GM19468 (cell line): ENCODE measurements around the gene CELF2.
A peak's percentile ranks its signal among the peaks of the same experiment; 100 is the strongest.

Source experiments
- ATAC-seq: cut with Tn5 transposase; IDR thresholded peaks from one replicate; pipeline ENCODE4 v1.9.1; 2021; ENCODE audit warnings: mild to moderate bottlenecking, moderate library complexity, moderate number of reproducible peaks; ENCODE audit not compliant: unreplicated experiment; ENCODE audit errors: extremely low read depth

CELF2 gene

DNA sequence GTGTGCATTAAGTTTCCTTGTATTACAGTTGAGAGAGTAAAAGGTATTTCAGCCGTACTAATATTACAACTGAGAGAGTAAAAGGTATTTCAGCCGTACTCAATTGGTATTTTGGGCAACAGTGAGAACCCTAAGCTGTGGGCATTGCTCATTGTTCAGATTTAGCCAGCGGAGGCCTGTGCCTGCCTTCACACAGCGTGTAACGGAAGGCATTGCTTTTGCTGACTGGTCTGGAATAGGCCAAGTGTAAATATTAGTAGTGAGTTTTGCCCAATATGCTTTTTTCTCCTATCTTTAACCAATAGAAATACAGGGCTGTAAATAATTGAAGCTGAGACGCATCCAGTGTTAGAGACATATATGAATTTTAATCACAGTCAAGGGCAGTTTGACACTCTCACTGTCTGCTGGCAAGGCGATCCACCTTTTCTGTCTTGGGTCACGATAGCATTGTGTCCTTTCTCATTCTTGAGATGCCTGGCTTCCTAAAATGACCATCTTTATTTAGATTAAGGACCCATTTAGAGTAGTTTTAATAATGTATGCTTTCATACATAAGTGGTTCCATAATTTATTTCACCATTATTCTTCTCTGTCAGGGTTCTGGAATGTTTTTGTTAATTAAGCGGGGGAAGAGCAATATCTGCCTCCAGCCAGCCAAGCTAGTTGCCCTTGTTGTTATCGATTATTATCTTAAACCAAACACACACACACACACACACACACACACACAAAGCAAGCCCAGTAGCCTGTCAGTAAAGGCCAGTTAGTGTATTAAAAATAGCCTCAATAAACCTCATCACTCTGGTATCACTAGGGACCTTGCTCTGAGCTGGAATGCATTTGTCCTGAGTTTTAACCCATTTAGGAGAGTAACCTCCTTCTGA is 130.7 kb downstream of the CELF2 start:
- no peak for ATAC-seq

GRCh38 chr10:11149807-11150141 is 132.1 kb downstream of the CELF2 start:
- no peak for ATAC-seq

DNA sequence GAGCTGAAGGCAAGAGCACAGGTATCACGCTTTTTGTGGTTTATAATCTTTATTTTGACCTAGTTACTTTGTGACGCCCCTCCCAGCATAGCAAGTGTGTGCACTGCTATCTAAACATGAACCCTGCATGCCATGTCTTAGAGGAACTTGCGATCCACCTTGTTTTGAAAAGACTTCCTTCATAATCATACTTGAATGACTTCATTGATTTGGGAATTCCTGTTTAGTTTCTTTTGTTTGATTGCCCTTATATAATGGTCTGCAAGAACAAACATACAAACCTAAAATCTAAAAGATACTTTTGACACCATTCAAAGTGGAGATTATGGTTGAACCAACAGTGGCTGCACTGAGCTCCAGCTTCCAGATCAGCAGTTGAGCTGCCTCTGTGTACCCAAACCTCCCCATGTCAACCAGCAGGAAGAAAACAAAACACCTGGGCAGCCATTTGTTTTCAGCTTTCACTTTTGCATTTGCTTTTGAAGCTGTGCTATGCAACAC is 132.6 kb downstream of the CELF2 start:
- no peak for ATAC-seq

DNA sequence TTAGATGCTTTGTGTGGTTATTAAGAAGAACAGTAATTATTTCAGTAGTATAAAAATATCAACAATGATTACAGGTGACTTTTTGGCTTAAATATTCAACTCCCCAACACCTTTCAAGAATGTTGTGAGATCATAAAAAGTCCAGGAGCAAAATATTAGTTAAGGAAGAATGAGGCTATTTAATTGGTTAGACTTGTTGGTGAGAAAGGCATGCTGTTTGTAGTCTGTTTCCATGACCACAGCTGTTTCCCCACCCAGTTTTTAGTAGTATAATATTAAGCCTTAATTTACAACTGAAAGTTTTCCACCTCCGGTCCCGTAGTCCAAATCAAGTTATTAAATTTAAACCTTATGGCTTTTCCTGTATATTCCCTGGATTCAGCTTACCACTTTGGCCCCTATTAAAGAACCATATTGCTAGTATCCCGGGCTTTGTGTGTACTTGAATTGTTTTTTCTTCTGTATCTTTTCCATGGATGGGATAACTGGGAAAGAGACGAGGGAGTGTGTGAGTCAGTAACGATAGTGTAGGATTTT is 133.3 kb downstream of the CELF2 start:
- no peak for ATAC-seq

GRCh38 chr10:11152801-11153200 is 135.1 kb downstream of the CELF2 start:
- no peak for ATAC-seq

DNA sequence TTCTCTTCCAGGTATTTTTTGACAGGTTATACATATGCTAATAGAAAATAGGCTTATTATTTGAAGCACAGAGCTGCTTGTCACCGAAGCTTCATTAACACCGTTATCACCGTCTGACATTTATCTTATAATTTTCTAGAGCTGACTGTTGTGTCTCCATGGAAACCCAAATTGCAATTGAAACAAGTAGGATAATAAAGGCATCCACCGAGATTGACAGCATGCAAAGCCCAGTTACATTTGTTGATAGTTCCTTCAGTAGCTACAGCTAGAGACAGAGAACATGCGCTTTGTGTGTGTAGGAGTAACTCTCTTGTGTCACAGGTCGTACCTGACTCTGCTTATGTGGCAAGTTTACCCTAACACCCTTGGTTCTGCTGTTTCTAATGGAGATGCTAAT is 135.6 kb downstream of the CELF2 start:
- no peak for ATAC-seq

DNA sequence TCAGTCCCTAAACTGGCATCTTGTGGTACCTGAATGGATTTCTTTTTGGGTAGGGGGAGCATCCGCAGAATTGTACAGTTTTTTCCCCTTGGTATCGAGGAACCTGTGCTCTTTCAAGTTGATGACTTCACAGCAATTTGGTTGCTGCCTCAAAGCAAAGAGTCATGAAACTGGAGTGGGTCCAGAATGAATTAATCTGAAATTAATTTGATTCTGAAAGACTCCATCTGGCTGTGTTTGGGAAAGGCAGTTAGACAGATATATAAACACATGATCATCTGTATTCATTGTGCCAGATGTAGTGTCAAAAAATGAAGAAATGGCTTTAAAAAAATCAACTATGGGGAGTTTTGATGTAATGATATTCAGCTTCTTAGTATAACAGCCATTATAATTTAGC is 136.1 kb downstream of the CELF2 start:
- no peak for ATAC-seq

GRCh38 chr10:11154333-11154732 is 136.7 kb downstream of the CELF2 start:
- ATAC-seq: no peak

GRCh38 chr10:11154849-11155498 is 137.3 kb downstream of the CELF2 start:
- no peak for ATAC-seq

- ATAC-seq: no peak
Observed at GRCh38 chr10:11156480-11156879, 138.8 kb downstream of the CELF2 start.

GRCh38 chr10:11157292-11158076 is 139.8 kb downstream of the CELF2 start:
- ATAC-seq: no peak

- no peak for ATAC-seq
Observed at GRCh38 chr10:11158080-11158479, 140.4 kb downstream of the CELF2 start.

DNA sequence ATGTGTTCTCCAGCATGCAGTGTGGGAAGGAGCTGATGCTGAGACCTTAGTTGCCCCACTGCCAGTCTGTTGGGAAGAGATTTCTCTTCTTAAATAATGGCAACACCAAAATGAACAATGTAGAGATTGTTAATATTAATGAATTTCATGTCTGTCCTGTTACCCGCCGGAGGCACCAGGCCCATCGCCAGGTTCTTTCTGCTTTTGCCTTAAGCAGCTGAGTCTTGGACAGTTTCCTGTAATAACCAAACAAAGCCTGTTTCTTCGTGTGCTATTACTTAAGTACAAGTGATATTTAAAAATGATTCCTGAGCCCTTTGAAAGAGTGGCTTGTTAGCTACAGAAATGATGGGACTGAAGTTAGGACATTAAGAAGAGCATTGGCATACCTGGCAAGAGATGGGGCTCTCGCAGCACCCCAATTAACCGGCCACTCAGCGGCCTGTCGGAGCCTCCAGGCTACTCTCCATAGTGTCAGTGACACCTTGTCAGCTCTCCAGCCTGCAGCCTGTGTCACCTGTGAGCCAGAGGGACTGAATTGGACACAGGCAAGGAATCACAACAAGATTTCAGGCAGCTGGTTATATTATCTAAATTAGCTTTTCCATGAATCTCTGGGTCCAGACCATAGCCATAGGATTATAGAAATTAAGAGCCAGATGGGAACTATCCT is 142.0 kb downstream of the CELF2 start:
- no peak for ATAC-seq

DNA sequence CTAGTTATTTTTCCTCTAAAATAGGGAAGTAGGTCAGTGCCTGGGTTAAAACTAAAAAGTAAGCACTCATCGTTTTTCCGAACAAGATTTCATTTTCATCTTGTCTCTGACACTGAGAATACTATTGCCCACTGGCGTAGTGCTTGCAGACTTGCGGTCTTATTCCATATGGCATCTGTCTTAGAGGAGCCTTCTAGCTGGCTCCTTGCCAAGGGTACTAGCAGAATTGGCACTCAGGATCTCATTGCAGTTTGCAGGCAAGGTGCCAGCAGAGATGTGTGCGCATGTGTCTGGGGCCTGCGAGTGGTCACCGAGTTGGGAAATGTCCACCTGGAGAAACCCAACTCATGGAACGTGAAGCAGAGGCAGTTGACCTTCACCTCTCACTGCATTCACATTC is 143.4 kb downstream of the CELF2 start:
- ATAC-seq: no peak

DNA sequence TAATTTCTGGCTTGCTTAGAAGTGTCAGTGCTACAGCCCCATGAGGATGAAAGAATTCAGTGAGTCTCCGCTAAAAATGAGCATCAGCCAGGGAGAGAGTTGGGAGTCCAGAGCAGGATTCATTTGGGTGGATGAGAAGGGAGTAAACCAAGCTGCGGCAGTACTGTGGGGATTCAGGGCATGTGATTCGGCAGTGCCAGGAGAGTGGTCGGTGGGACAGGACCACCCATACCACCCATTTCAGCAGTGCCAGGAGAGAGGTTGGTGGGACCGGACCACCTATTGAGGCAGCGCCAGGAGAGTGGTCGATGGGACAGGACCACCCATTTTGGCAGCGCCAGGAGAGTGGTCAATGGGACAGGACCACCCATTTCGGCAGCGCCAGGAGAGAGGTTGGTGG is 144.2 kb downstream of the CELF2 start:
- ATAC-seq: no peak

DNA sequence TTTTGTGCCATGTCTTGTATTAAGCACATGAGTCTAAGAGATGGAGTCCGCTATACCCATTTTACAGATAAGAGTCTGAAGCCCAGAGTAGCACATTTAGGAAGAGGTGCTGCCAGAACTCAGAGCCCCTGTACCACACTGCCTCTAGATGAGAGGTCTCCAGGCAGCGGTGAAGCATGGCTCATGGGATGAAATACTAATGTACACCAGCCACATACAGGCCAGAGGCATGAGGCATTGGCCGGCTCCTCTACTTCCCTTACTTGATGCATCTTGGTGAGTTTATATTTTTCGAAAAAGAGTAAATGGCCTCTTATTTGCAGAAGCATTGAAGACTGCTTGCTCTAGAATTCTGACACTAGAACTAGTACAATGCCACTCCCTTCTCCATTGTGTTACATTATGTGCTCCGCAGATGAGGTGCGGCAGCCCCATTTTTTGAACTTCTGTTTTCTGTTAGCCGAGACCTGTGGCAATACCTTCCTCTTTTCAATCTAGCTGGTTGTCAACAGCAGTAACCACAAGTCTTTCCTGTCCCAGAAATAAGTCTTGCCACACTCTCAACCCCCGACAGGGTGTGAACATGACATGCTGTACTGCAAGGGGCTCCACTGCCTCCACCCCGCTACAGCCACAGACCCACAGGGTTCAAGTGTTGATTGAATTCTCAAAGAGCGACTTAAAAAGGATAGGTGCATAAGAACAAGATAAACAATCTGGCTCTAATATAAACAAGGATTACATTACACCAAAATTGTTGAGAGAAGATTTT is 145.3 kb downstream of the CELF2 start:
- peak; percentile 61 for ATAC-seq

DNA sequence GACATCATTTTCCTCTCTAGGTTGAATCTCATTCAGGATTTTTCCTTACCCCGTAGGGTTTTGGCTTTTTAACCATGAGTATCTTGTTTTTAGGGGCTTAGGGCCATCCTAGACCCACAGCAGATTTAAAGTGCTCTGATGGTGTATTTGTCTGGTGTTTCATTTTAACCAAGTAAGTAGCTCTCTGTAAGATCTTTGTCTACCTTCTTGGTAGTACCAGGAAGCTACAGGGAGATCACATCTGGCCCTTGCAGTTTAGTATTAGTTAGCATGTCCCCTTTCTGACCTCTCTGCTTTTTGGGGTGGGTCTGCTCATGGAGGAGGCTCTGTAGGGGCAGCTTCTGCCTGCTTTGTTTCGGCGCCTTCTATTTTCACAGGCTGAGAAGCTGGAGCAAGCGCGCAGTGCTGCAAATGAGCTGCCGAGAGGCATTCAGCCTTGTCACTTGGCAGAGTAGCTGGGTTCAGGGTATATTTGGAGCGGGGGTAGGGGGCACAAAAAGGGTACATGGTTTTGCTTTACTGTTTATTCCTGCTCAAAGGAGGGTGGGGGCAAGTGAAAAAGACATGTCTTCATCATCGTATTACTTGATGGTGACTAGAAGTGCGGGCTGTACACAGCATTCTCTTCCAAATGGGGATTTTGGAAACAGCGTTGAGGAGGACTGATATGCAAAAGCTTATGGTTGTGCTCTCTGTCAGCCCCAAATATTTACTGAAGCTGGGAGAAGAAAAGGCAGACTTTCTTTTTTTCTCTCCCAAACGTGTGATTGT is 146.3 kb downstream of the CELF2 start:
- ATAC-seq: no peak

DNA sequence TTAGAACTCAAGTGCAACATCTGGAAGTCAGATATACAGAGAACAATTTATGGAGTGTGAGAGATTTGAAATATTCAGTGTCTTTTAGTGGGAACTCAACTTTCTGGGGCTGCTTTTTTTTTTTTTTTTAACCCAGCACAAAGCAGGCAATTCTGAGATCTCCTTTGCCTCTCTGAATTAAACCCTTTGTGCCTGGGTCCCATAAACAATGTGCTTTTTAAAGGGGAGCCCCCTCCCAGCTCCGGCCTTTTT is 146.8 kb downstream of the CELF2 start:
- ATAC-seq: no peak
